ENCODE measurements around the gene BDKRB1.

The BDKRB1 gene

DNA sequence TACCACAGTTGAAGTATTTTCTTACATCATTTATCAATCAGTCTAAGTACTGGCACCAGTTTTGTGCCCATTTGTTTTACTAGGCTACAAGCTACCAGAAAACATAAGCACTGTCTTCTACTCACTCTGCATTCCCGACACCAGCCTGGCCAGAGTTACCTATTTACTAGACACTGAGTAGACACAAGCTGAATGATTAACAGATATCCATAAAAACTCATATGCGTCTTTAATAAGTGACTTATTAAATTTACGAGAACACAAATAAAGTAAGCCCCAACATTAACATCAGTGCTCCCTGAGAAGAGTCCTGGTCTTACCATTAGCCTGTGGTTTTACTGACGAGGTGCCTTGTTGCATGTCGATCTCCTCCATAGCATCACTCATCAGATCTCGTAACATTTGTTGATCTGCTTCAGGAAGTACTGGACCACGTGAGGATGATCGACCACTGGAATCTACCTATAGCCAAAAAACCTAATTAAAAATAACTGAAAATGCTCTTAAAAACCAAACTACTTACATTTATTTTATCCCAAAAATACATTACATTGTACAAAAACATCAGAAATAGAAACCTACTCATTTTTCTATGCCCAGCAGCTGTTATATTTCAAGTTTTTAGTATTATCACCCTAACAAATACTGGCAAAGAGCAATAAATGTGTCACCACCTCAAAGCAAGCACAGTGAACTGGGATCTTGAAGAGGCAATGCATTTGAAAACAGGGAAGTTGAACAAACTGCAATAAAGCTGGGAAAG, 53.3 kb downstream of the BDKRB1 start:
- no peak for ATAC-seq
- peaks cover 57% of the 10 kb centered on the region for H3K36me3 Mint-ChIP-seq
- no peak overlapping the region for H3K4me3 Mint-ChIP-seq
- no peaks in the 10 kb centered on the region for H3K9me3 Mint-ChIP-seq
- no peaks in the 10 kb centered on the region for H3K27me3 Mint-ChIP-seq
- no peak overlapping the region for H3K27ac Mint-ChIP-seq
- no peaks in the 10 kb centered on the region for H3K4me1 Mint-ChIP-seq

- ATAC-seq, result no peak
- H3K27me3 Mint-ChIP-seq, result no peaks in the 10 kb centered on the region
- H3K4me3 Mint-ChIP-seq, result no peak overlapping the region
- peaks cover 54% of the 10 kb centered on the region for H3K36me3 Mint-ChIP-seq
- H3K4me1 Mint-ChIP-seq, result no peaks in the 10 kb centered on the region
- H3K27ac Mint-ChIP-seq, result no peak overlapping the region
- H3K9me3 Mint-ChIP-seq, result no peaks in the 10 kb centered on the region
Observed at GRCh38 chr14:96309896-96310330, 53.9 kb downstream of the BDKRB1 start.

GRCh38 chr14:96310906-96311305, 54.9 kb downstream of the BDKRB1 start:
- ATAC-seq, result no peak
- Mint-ChIP-seq H3K4me3 (no peak overlapping the region), H3K4me1 (no peaks in the 10 kb centered on the region), H3K36me3 (peaks cover 59% of the 10 kb centered on the region), H3K9me3 (no peaks in the 10 kb centered on the region), H3K27ac (no peak overlapping the region), H3K27me3 (no peaks in the 10 kb centered on the region)
